SU-DHL-6 (cell line): ENCODE results near the gene ZNF467.

Experiments used
- H2AFZ ChIP-seq: fragments of 200-600 bp; sonication (generic); 2 replicates; pipeline ENCODE4 v1.6.1; 2014; ENCODE audit warnings: low read depth, mild to moderate bottlenecking, moderate library complexity, mixed read lengths, antibody characterized with exemption, low read length; ENCODE audit not compliant: severe bottlenecking
- H3F3A ChIP-seq: fragments of 200-600 bp; shearing (Covaris generic); 2 replicates; pipeline ENCODE4 v1.6.0; 2016; ENCODE audit warnings: antibody characterized with exemption, mild to moderate bottlenecking; ENCODE audit not compliant: insufficient read depth
- H3K27ac ChIP-seq: fragments of 200-600 bp; sonication (generic); 2 replicates; pipeline ENCODE4 v1.5.1; 2016; ENCODE audit warnings: low read depth, mild to moderate bottlenecking, low read length, moderate library complexity, mixed read lengths
- H3K27me3 ChIP-seq: fragments of 200-600 bp; sonication (generic), shearing (Covaris generic); 2 replicates; pipeline ENCODE4 v1.6.0; 2014; ENCODE audit warnings: mild to moderate bottlenecking, low read length
- H3K36me3 ChIP-seq: fragments of 200-600 bp; sonication (generic); 2 replicates; pipeline ENCODE4 v1.6.1; 2014; ENCODE audit warnings: mild to moderate bottlenecking, low read length, mixed read lengths
- H3K4me2 ChIP-seq: fragments of 300-600, 200-600 bp; shearing (Covaris generic), sonication (generic); 2 replicates; pipeline ENCODE4 v1.6.0; 2014; ENCODE audit warnings: low read length, low read depth, mild to moderate bottlenecking; ENCODE audit not compliant: poor library complexity, severe bottlenecking
- H3K4me3 ChIP-seq: fragments of 200-600 bp; sonication (generic); 2 replicates; pipeline ENCODE4 v1.5.1; 2014; ENCODE audit warnings: antibody characterized with exemption, low read length, mild to moderate bottlenecking, mixed read lengths; ENCODE audit not compliant: insufficient read depth, poor library complexity, severe bottlenecking
- H3K79me2 ChIP-seq: fragments of 200-600 bp; sonication (generic); 2 replicates; pipeline ENCODE4 v1.6.1; 2014; ENCODE audit warnings: mild to moderate bottlenecking, low read length, moderate library complexity; ENCODE audit not compliant: insufficient read depth
- H3K9ac ChIP-seq: fragments of 200-600 bp; sonication (generic); 2 replicates; pipeline ENCODE4 v1.7.0; 2014; ENCODE audit warnings: mild to moderate bottlenecking, low read length
- H3K9me2 ChIP-seq: fragments of 200-600 bp; sonication (generic); replicated peaks from 2 replicates; pipeline ENCODE4 v1.6.1; 2014; ENCODE audit warnings: low read length; ENCODE audit not compliant: insufficient read depth
- H3K9me3 ChIP-seq: fragments of 200-600 bp; sonication (generic); 2 replicates; pipeline ENCODE4 v1.6.1; 2014; ENCODE audit warnings: low read length, mixed read lengths; ENCODE audit not compliant: insufficient read depth
- H4K20me1 ChIP-seq: fragments of 200-600 bp; sonication (generic); 2 replicates; pipeline ENCODE4 v1.6.1; 2014; ENCODE audit warnings: low read depth, mild to moderate bottlenecking, antibody characterized with exemption, low read length, moderate library complexity, mixed read lengths
- CTCF ChIP-seq: fragments of 200-600 bp; sonication (generic); IDR thresholded peaks from one replicate; pipeline ENCODE4 v1.5.1; 2017; ENCODE audit warnings: antibody characterized with exemption, mild to moderate bottlenecking, low read length, moderate library complexity; ENCODE audit not compliant: insufficient read depth, poor library complexity, severe bottlenecking
- EZH2phosphoT487 ChIP-seq: fragments of 200-600 bp; sonication (generic), shearing (Covaris generic); conservative IDR thresholded peaks from 2 replicates; pipeline ENCODE4 v1.6.1; 2018; ENCODE audit warnings: mild to moderate bottlenecking, antibody characterized with exemption, low read length, moderate library complexity, mixed read lengths

Gene ZNF467

GRCh38 chr7:149793261-149793660, 19.9 kb upstream of the ZNF467 start:
- Histone ChIP-seq H3K4me3 (no peak overlapping the region), H2AFZ (no peak overlapping the region), H3K36me3 (no peaks in the 10 kb centered on the region), H3K9ac (no peak overlapping the region), H3K4me2 (no peak overlapping the region), H3K79me2 (no peaks in the 10 kb centered on the region), H3K27ac (no peak overlapping the region), H4K20me1 (no peaks in the 10 kb centered on the region), H3F3A (no peaks in the 10 kb centered on the region), H3K27me3 (no peaks in the 10 kb centered on the region), H3K9me2 (no peaks in the 10 kb centered on the region), H3K9me3 (no peaks in the 10 kb centered on the region)
- no peak for TF ChIP-seq CTCF

- H3K36me3 ChIP-seq, result no peaks in the 10 kb centered on the region
- no peak overlapping the region for H3K4me2 ChIP-seq
- H3K9ac ChIP-seq, result no peak overlapping the region
- H3K27ac ChIP-seq, result no peak overlapping the region
- H3K79me2 ChIP-seq, result no peaks in the 10 kb centered on the region
- H3K4me3 ChIP-seq, result no peak overlapping the region
- H3K9me2 ChIP-seq, result no peaks in the 10 kb centered on the region
- H3K27me3 ChIP-seq, result no peaks in the 10 kb centered on the region
- H4K20me1 ChIP-seq, result no peaks in the 10 kb centered on the region
- H3F3A ChIP-seq, result no peaks in the 10 kb centered on the region
- no peak overlapping the region for H2AFZ ChIP-seq
- H3K9me3 ChIP-seq, result no peaks in the 10 kb centered on the region
- TF ChIP-seq CTCF (no peak), EZH2phosphoT487 (no peak)
Measured at GRCh38 chr7:149792220-149792595, 18.8 kb upstream of the ZNF467 start.

GRCh38 chr7:149791411-149792219, 18.2 kb upstream of the ZNF467 start:
- Histone ChIP-seq H3K9me2 (no peaks in the 10 kb centered on the region), H3K4me2 (no peak overlapping the region), H3K36me3 (no peaks in the 10 kb centered on the region), H4K20me1 (no peaks in the 10 kb centered on the region), H3K27ac (no peak overlapping the region), H3K27me3 (no peaks in the 10 kb centered on the region), H3F3A (no peaks in the 10 kb centered on the region), H3K9ac (no peak overlapping the region), H3K4me3 (no peak overlapping the region), H3K79me2 (no peaks in the 10 kb centered on the region), H2AFZ (no peak overlapping the region), H3K9me3 (no peaks in the 10 kb centered on the region)
- no peak for TF ChIP-seq CTCF
- TF ChIP-seq EZH2phosphoT487, result no peak
